Measurements from ENCODE around the gene ACTRT3. TPM values are rescaled to one million over a fixed set of nuclear protein-coding genes. Genes with fewer than 3 reads are reported as not detected.

Gene ACTRT3
- total and polyA plus RNA-seq, 2 of the 13 experiments (the other 11 are each of a cell fraction or from before 2014, with no cell fraction given) = 0.42 to 0.97 TPM

DNA sequence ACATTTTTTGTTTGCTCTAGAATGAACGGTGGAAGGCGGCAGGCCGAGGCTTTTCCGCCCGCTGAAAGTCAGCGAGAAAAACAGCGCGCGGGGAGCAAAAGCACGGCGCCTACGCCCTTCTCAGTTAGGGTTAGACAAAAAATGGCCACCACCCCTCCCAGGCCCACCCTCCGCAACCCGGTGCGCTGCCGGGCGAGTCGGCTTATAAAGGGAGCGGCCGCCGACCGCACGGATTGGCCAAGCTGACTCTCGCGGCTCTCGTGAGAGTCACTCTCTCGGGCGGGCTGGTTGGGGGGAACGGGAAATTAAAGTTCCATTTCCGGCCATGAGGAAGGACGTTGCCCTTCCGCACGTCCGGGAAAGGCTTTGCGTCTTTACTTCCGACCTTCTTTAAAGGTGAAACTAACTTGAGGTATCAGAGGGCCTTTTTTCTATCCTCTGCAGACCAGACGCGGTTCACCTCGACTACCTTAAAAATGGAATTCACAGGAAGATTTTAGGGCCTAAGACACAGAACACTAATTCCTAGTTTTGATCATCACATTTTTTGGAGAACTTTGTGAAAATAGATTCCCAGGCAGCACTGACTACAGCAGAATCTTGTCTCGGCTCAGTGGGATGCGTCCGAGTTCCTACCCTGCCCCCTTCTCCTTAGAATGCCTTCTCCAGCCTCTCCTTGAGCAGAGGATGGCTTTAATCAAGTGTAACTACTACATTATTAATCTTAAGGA is 4.3 kb downstream of the ACTRT3 start, which contains the start of gene TERC (continued):
- TF ChIP-seq, protein P1, sequence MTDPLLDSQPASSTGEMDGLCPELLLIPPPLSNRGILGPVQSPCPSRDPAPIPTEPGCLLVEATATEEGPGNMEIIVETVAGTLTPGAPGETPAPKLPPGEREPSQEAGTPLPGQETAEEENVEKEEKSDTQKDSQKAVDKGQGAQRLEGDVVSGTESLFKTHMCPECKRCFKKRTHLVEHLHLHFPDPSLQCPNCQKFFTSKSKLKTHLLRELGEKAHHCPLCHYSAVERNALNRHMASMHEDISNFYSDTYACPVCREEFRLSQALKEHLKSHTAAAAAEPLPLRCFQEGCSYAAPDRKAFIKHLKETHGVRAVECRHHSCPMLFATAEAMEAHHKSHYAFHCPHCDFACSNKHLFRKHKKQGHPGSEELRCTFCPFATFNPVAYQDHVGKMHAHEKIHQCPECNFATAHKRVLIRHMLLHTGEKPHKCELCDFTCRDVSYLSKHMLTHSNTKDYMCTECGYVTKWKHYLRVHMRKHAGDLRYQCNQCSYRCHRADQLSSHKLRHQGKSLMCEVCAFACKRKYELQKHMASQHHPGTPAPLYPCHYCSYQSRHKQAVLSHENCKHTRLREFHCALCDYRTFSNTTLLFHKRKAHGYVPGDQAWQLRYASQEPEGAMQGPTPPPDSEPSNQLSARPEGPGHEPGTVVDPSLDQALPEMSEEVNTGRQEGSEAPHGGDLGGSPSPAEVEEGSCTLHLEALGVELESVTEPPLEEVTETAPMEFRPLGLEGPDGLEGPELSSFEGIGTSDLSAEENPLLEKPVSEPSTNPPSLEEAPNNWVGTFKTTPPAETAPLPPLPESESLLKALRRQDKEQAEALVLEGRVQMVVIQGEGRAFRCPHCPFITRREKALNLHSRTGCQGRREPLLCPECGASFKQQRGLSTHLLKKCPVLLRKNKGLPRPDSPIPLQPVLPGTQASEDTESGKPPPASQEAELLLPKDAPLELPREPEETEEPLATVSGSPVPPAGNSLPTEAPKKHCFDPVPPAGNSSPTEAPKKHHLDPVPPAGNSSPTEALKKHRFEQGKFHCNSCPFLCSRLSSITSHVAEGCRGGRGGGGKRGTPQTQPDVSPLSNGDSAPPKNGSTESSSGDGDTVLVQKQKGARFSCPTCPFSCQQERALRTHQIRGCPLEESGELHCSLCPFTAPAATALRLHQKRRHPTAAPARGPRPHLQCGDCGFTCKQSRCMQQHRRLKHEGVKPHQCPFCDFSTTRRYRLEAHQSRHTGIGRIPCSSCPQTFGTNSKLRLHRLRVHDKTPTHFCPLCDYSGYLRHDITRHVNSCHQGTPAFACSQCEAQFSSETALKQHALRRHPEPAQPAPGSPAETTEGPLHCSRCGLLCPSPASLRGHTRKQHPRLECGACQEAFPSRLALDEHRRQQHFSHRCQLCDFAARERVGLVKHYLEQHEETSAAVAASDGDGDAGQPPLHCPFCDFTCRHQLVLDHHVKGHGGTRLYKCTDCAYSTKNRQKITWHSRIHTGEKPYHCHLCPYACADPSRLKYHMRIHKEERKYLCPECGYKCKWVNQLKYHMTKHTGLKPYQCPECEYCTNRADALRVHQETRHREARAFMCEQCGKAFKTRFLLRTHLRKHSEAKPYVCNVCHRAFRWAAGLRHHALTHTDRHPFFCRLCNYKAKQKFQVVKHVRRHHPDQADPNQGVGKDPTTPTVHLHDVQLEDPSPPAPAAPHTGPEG (CRISPR knock-in tag; IDR thresholded peaks at IDR 0.05) = peak; percentile 26; the same call in 1 of the 2 replicates
- 0 out of 2 replicates have a peak, but pooled peaks have one; percentile 29 for TF ChIP-seq ZNF350 (CRISPR knock-in tag; IDR thresholded peaks at IDR 0.05; ENCODE audit: borderline replicate concordance, low read depth)
- TF ChIP-seq ZFX (CRISPR knock-in tag; IDR thresholded peaks at IDR 0.05; ENCODE audit: low read depth) = peak; percentile 84
- TF ChIP-seq, protein P2, sequence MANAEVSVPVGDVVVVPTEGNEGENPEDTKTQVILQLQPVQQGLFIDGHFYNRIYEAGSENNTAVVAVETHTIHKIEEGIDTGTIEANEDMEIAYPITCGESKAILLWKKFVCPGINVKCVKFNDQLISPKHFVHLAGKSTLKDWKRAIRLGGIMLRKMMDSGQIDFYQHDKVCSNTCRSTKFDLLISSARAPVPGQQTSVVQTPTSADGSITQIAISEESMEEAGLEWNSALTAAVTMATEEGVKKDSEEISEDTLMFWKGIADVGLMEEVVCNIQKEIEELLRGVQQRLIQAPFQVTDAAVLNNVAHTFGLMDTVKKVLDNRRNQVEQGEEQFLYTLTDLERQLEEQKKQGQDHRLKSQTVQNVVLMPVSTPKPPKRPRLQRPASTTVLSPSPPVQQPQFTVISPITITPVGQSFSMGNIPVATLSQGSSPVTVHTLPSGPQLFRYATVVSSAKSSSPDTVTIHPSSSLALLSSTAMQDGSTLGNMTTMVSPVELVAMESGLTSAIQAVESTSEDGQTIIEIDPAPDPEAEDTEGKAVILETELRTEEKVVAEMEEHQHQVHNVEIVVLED (CRISPR knock-in tag; IDR thresholded peaks at IDR 0.05; ENCODE audit: borderline replicate concordance) = peak; percentile 47; the same call in 1 of the 2 replicates
- no peak for TF ChIP-seq STAT5B (CRISPR knock-in tag; IDR thresholded peaks at IDR 0.05)
- TF ChIP-seq ZNF431 (CRISPR knock-in tag; IDR thresholded peaks at IDR 0.05; ENCODE audit: borderline replicate concordance, low read depth) = no peak
- TF ChIP-seq, protein P3, sequence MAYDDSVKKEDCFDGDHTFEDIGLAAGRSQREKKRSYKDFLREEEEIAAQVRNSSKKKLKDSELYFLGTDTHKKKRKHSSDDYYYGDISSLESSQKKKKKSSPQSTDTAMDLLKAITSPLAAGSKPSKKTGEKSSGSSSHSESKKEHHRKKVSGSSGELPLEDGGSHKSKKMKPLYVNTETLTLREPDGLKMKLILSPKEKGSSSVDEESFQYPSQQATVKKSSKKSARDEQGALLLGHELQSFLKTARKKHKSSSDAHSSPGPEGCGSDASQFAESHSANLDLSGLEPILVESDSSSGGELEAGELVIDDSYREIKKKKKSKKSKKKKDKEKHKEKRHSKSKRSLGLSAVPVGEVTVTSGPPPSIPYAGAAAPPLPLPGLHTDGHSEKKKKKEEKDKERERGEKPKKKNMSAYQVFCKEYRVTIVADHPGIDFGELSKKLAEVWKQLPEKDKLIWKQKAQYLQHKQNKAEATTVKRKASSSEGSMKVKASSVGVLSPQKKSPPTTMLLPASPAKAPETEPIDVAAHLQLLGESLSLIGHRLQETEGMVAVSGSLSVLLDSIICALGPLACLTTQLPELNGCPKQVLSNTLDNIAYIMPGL (CRISPR knock-in tag; IDR thresholded peaks at IDR 0.05; ENCODE audit: borderline replicate concordance in 1 of 2, low read depth in 1 of 2) = peak in 1 of 2 experiments; percentile 32; a peak in 2 of 4 replicates
- no peak for TF ChIP-seq ZNF224 (CRISPR knock-in tag; IDR thresholded peaks at IDR 0.05)
- peak; percentile 7 for TF ChIP-seq ASH2L (IDR thresholded peaks at IDR 0.05; ENCODE audit: insufficient read length, low read depth, low read length)
- peak; percentile 99 for TF ChIP-seq HNRNPH1 (optimal IDR thresholded peaks at IDR 0.05; ENCODE audit: low read depth, low read length)
- no peak for TF ChIP-seq TOPORS (CRISPR knock-in tag; IDR thresholded peaks at IDR 0.05)
- 0 out of 2 replicates have a peak, but pooled peaks have one; percentile 32 for TF ChIP-seq YEATS4 (CRISPR knock-in tag; IDR thresholded peaks at IDR 0.05; ENCODE audit: borderline replicate concordance)
- TF ChIP-seq ZNF33B (CRISPR knock-in tag; IDR thresholded peaks at IDR 0.05) = no peak
- TF ChIP-seq HOXA5 (CRISPR knock-in tag; IDR thresholded peaks at IDR 0.05) = no peak
- peak; percentile 26; the same call in 1 of the 2 replicates for TF ChIP-seq NR2C2 (CRISPR knock-in tag; IDR thresholded peaks at IDR 0.05; ENCODE audit: borderline replicate concordance)
- TF ChIP-seq ZNF775 (CRISPR knock-in tag; IDR thresholded peaks at IDR 0.05; ENCODE audit: borderline replicate concordance) = no peak
